H1 (cell line): ENCODE measurements around the gene AADACL2. TPM values are rescaled to one million over a fixed set of nuclear protein-coding genes. Genes with fewer than 3 reads are reported as not detected.

Experiments used
- CTCF ChIA-PET: fragments of 300-600 bp; sonication (Branson Sonifier 250); formaldehyde crosslinking; loops from one replicate; lab custom pipeline; 2021; ENCODE audit not compliant: partially characterized antibody; lab: Charles Lee
- POLR2A ChIA-PET: fragments of 300-600 bp; sonication (Branson Sonifier 250); formaldehyde crosslinking; loops from one replicate; lab custom pipeline; 2021; ENCODE audit warnings: inconsistent platforms; ENCODE audit not compliant: partially characterized antibody; lab: Charles Lee
- DNase-seq, 2 experiments: peaks; one replicate each; pipeline versions ENCODE4 v3.0.0 to v3.0.0-alpha.2; 2010 to 2022; ENCODE audit warnings: low spot score in 2 of 2, low read depth in 1 of 2, mixed read lengths in 1 of 2
- FAIRE-seq: peaks from 2 replicates; lab custom pipeline; 2011; peaks lifted over from hg19 to GRCh38; lab: Jason Lieb, UNC
- H2AFZ ChIP-seq: 2 replicates; pipeline ENCODE4 v1.8.1; 2012; ENCODE audit warnings: low read length, inconsistent platforms
- H2AK5ac ChIP-seq: 2 replicates; pipeline ENCODE4 v1.6.1; 2013; ENCODE audit warnings: low read depth, low read length
- H2BK120ac ChIP-seq: replicated peaks from 2 replicates; pipeline ENCODE3; 2013; ENCODE audit warnings: low read depth, low read length, inconsistent platforms
- H2BK12ac ChIP-seq: 2 replicates; pipeline ENCODE4 v1.6.1; 2013; ENCODE audit warnings: low read depth, low read length
- H2BK15ac ChIP-seq: 2 replicates; pipeline ENCODE4 v1.6.1; 2013; ENCODE audit warnings: low read length
- H2BK20ac ChIP-seq: 2 replicates; pipeline ENCODE4 v1.6.1; 2013; ENCODE audit warnings: low read length
- H2BK5ac ChIP-seq: 2 replicates; pipeline ENCODE4 v1.6.1; 2013; ENCODE audit warnings: low read depth, low read length
- H3K14ac ChIP-seq: 2 replicates; pipeline ENCODE4 v1.6.1; 2013; ENCODE audit warnings: inconsistent platforms; ENCODE audit not compliant: insufficient read length
- H3K18ac ChIP-seq: 2 replicates; pipeline ENCODE4 v1.6.1; 2013; ENCODE audit warnings: low read length; ENCODE audit errors: extremely low read depth
- H3K23ac ChIP-seq: 2 replicates; pipeline ENCODE4 v1.6.1; 2013; ENCODE audit warnings: inconsistent platforms; ENCODE audit not compliant: insufficient read length
- H3K23me2 ChIP-seq: 2 replicates; pipeline ENCODE4 v1.6.1; 2013; ENCODE audit warnings: low read depth, low read length
- H3K27ac ChIP-seq: 2 replicates; pipeline ENCODE4 v1.6.1; 2011; ENCODE audit warnings: low read depth, low read length, inconsistent platforms
- H3K27me3 ChIP-seq, 4 experiments: replicated peaks in 1 of 4; 1 replicate in 1 of 4; 2 replicates in 3 of 4; pipeline versions ENCODE4 v1.6.1 to v1.8.1; 2011 to 2013; ENCODE audit warnings: low read length in 3 of 4, mild to moderate bottlenecking in 3 of 4, inconsistent platforms in 2 of 4, mixed read lengths in 2 of 4, moderate library complexity in 1 of 4; ENCODE audit not compliant: control insufficient read depth in 3 of 4, insufficient read depth in 3 of 4; ENCODE audit errors: extremely low read depth in 1 of 4
- H3K36me3 ChIP-seq, 4 experiments: 2 replicates each; pipeline versions ENCODE4 v1.6.1 to v1.8.1; 2011 to 2013; ENCODE audit warnings: mild to moderate bottlenecking in 4 of 4, low read length in 3 of 4, moderate library complexity in 2 of 4, control low read depth in 1 of 4, inconsistent platforms in 1 of 4; ENCODE audit not compliant: insufficient read depth in 4 of 4, control insufficient read depth in 2 of 4
- H3K4ac ChIP-seq: replicated peaks from 2 replicates; pipeline ENCODE3; 2013; ENCODE audit warnings: low read length, low read depth, mixed read lengths, inconsistent platforms; ENCODE audit not compliant: insufficient read length
- H3K4me1 ChIP-seq, 4 experiments: replicated peaks in 1 of 4; 1 replicate in 1 of 4; 2 replicates in 3 of 4; pipeline versions ENCODE4 v1.6.1 to v1.8.1; 2011 to 2013; ENCODE audit warnings: low read length in 3 of 4, inconsistent platforms in 2 of 4, mixed read lengths in 1 of 4; ENCODE audit not compliant: insufficient read depth in 4 of 4, control insufficient read depth in 3 of 4
- H3K4me2 ChIP-seq, 2 experiments: 2 replicates each; pipeline versions ENCODE4 v1.6.1 to v1.8.1; 2011 to 2013; ENCODE audit warnings: low read depth in 2 of 2, low read length in 2 of 2, control low read depth in 1 of 2, inconsistent platforms in 1 of 2, mild to moderate bottlenecking in 1 of 2; ENCODE audit not compliant: insufficient read depth in 1 of 2
- H3K4me3 ChIP-seq, 4 experiments: fragments of 200-600, 300-600 bp in 1 of 4; sonication (generic), shearing (Covaris generic), sonication (Bioruptor Twin) in 1 of 4; 2 replicates each; pipeline versions ENCODE4 v1.5.1 to v1.8.1; 2011 to 2016; ENCODE audit warnings: low read length in 4 of 4, low read depth in 3 of 4, control low read depth in 2 of 4, inconsistent platforms in 2 of 4, mild to moderate bottlenecking in 2 of 4, mixed read lengths in 1 of 4, moderate library complexity in 1 of 4; ENCODE audit not compliant: insufficient read depth in 2 of 4; ENCODE audit errors: extremely low read depth in 1 of 4
- H3K56ac ChIP-seq: replicated peaks from 2 replicates; pipeline ENCODE3; 2013; ENCODE audit warnings: low read depth, mild to moderate bottlenecking, mixed read lengths, low read length, inconsistent platforms; ENCODE audit not compliant: insufficient read length
- H3K79me1 ChIP-seq: 2 replicates; pipeline ENCODE4 v1.6.1; 2013; ENCODE audit warnings: low read depth, low read length, control low read depth
- H3K79me2 ChIP-seq, 2 experiments: 2 replicates each; pipeline versions ENCODE4 v1.6.1 to v1.8.1; 2012 to 2013; ENCODE audit warnings: low read length in 2 of 2, mild to moderate bottlenecking in 2 of 2, inconsistent platforms in 1 of 2; ENCODE audit not compliant: insufficient read depth in 2 of 2, control insufficient read depth in 1 of 2
- H3K9ac ChIP-seq, 4 experiments: replicated peaks in 1 of 4; 1 replicate in 1 of 4; 2 replicates in 3 of 4; pipeline versions ENCODE4 v1.6.1 to v1.8.1; 2011 to 2013; ENCODE audit warnings: low read depth in 3 of 4, low read length in 3 of 4, control low read depth in 2 of 4, mild to moderate bottlenecking in 2 of 4, moderate library complexity in 2 of 4, inconsistent platforms in 1 of 4; ENCODE audit errors: extremely low read depth in 1 of 4
- H3K9me3 ChIP-seq, 2 experiments: 2 replicates each; pipeline versions ENCODE4 v1.6.1 to v1.8.1; 2012 to 2013; ENCODE audit warnings: mild to moderate bottlenecking in 2 of 2, moderate library complexity in 2 of 2, control low read depth in 1 of 2, inconsistent platforms in 1 of 2, low read depth in 1 of 2, low read length in 1 of 2, mixed read lengths in 1 of 2; ENCODE audit not compliant: insufficient read depth in 2 of 2
- H4K20me1 ChIP-seq, 2 experiments: replicated peaks in 1 of 2; 2 replicates each; pipeline versions ENCODE3 to v1.8.1; 2011 to 2013; ENCODE audit warnings: inconsistent platforms in 2 of 2, low read length in 2 of 2, mild to moderate bottlenecking in 1 of 2; ENCODE audit not compliant: insufficient read depth in 2 of 2, control insufficient read depth in 1 of 2
- H4K5ac ChIP-seq: 2 replicates; pipeline ENCODE4 v1.6.1; 2013; ENCODE audit warnings: low read length, low read depth, mixed read lengths, inconsistent platforms; ENCODE audit not compliant: insufficient read length
- H4K8ac ChIP-seq: 2 replicates; pipeline ENCODE4 v1.8.0; 2013; ENCODE audit warnings: mild to moderate bottlenecking, moderate library complexity, low read length, inconsistent platforms; ENCODE audit not compliant: insufficient read depth; ENCODE audit errors: extremely low read depth
- H4K91ac ChIP-seq: replicated peaks from 2 replicates; pipeline ENCODE3; 2013; ENCODE audit warnings: low read length, mixed read lengths, inconsistent platforms; ENCODE audit not compliant: insufficient read length
- BCL11A ChIP-seq, 2 experiments: IDR thresholded peaks; one replicate each; pipeline ENCODE4 v1.6.1; 2011; ENCODE audit warnings: low read depth in 2 of 2, low read length in 2 of 2, mild to moderate bottlenecking in 2 of 2
- EGR1 ChIP-seq: IDR thresholded peaks from 2 replicates; pipeline ENCODE4 v1.6.1; 2011; ENCODE audit warnings: low read depth, low read length, borderline replicate concordance
- NANOG ChIP-seq: IDR thresholded peaks from 2 replicates; pipeline ENCODE4 v1.6.1; 2011; ENCODE audit warnings: low read length, low read depth, mild to moderate bottlenecking, inconsistent platforms; ENCODE audit not compliant: insufficient read depth, poor library complexity, severe bottlenecking
- polyA plus RNA-seq, 7 experiments: library from polyadenylated mRNA; depleted of rRNA in 3 of 7; stranded (reverse) in 5 of 7; unstranded in 2 of 7; fragments of >200 nt in 5 of 7; fragments of 200-250 nt in 2 of 7; gene quantifications; 1 replicate in 5 of 7; 2 replicates in 1 of 7; 4 replicates in 1 of 7; pipeline versions ENCODE4 v1.2.1 to v1.2.3, GENCODE V29; 2011 to 2013; ENCODE audit warnings: missing spikeins in 2 of 7, mixed read lengths in 2 of 7
- total RNA-seq: library from RNA; stranded (reverse); fragmentation: NEBNext Ultra II Directional; extraction: Animal tissue kit (Norgen Biotek cat#: 25700); gene quantifications from 2 replicates; pipeline ENCODE4 v1.2.1, GENCODE V29; 2021

AADACL2 gene
- total and polyA plus RNA-seq, 2 of the 8 experiments (the other 6 are each of a cell fraction or from before 2014, with no cell fraction given), result not detected

DNA sequence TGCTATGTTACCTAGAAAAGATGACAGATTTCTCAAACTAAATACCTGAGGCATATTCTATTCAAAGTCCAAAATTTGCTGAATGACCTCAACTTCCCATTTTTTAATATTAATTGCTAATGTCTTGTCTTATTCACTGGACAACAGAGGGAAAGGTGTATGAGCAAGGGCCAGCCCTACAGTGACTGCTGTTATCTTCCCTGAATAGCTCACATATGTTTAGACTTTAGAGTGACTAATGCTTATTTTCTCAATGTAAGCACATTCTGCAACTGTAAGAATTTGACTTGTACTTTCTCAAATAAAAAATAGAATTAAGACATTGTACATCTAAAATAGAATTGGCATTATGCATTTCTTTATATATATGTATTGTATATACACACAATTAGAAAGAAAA lies 26.5 kb upstream of the AADACL2 start:
- no peak overlapping the region for H4K8ac ChIP-seq
- FAIRE-seq (no peak), DNase-seq (no peak)
- no peak overlapping the region for H3K27ac ChIP-seq
- ChIA-PET POLR2A (no interaction called here), CTCF (no interaction called here)
- H3K56ac ChIP-seq, result no peak overlapping the region
- no peaks in the 10 kb centered on the region for H4K20me1 ChIP-seq
- H3K9me3 ChIP-seq, result no peaks in the 10 kb centered on the region
- peaks cover 0 to 10% (median 0%) of the 10 kb centered on the region in 4 experiments; a peak in 2 of 7 replicates for H3K4me1 ChIP-seq
- no peak overlapping the region for H2BK20ac ChIP-seq
- H3K79me1 ChIP-seq, result no peaks in the 10 kb centered on the region
- no peak overlapping the region for H3K4ac ChIP-seq
- H3K4me2 ChIP-seq, result no peak overlapping the region
- no peaks in the 10 kb centered on the region for H3K23me2 ChIP-seq
- H3K23ac ChIP-seq, result no peak overlapping the region
- no peak overlapping the region for H2AFZ ChIP-seq
- no peak overlapping the region for H2AK5ac ChIP-seq
- no peak overlapping the region for H3K18ac ChIP-seq
- no peak overlapping the region for H4K91ac ChIP-seq
- H2BK12ac ChIP-seq, result no peak overlapping the region
- no peaks in the 10 kb centered on the region for H3K36me3 ChIP-seq
- H2BK120ac ChIP-seq, result no peak overlapping the region
- H3K4me3 ChIP-seq, result no peak overlapping the region
- H3K79me2 ChIP-seq, result no peaks in the 10 kb centered on the region
- H3K27me3 ChIP-seq, result no peaks in the 10 kb centered on the region
- H2BK15ac ChIP-seq, result no peak overlapping the region
- TF ChIP-seq NANOG, result no peak
- TF ChIP-seq EGR1, result no peak
- TF ChIP-seq BCL11A (IDR thresholded peaks at IDR 0.05; ENCODE audit: low read depth in 2 of 2, low read length in 2 of 2), result no peak
- H3K14ac ChIP-seq, result no peak overlapping the region
- no peak overlapping the region for H2BK5ac ChIP-seq
- H4K5ac ChIP-seq, result no peak overlapping the region
- H3K9ac ChIP-seq, result no peak overlapping the region
